B cell (primary cell): Measurements from ENCODE around the gene CHCHD4.

Source experiments
- CTCF ChIP-seq: fragments of 200-600 bp; IDR thresholded peaks from one replicate; pipeline ENCODE4 v1.8.0; 2022; ENCODE audit warnings: antibody characterized with exemption, mild to moderate bottlenecking
- EZH2 ChIP-seq: IDR thresholded peaks from 2 replicates; pipeline ENCODE4 v1.6.1; 2012; ENCODE audit warnings: borderline replicate concordance, low read depth, mild to moderate bottlenecking, moderate library complexity, low read length; ENCODE audit not compliant: insufficient read depth, poor library complexity, severe bottlenecking

GRCh38 chr3:14145670-14146380 is 21.2 kb upstream of the CHCHD4 start:
- no peak for TF ChIP-seq EZH2
- TF ChIP-seq CTCF: no peak
